HG02852 (cell line): Measurements from ENCODE around the gene HM13.
"Not testable (repeated sequence)": the region's sequence is repeated elsewhere in the genome, so short reads cannot be mapped to it uniquely, and the experiment has no call there.

Experiments used
- ATAC-seq: cut with Tn5 transposase; IDR thresholded peaks from one replicate; pipeline ENCODE4 v1.9.1; 2021; ENCODE audit warnings: mild to moderate bottlenecking, moderate library complexity; ENCODE audit not compliant: unreplicated experiment

The HM13 gene

GRCh38 chr20:31581391-31581790 lies 67.1 kb downstream of the HM13 start:
- ATAC-seq, result no peak

- no peak for ATAC-seq
These were observed 73.5 kb downstream of the HM13 start for GRCh38 chr20:31587545-31588389.

DNA sequence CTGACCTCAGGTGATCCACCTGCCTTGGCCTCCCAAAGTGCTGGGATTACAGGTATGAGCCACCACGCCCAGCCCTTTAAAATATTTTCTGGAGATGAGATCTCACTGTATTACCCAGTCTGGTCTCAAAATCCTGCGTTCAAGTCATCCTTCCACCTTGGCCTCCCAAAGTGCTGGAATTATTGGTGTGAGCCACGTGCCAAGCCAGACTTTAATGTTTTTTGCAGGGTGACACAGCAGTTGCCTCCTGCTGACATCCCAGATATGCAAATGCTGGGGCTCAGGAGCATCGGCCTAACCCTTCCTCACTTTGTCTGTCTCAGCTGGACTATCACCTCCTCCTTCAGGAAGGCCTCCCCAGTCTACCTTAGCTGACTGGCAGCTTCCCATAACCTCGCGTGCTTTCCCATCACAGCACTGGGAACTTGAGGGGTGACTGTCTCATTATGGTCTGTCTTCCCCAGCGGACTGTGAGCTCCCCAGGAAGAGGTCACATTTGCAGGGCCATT lies 76.5 kb downstream of the HM13 start:
- ATAC-seq, result no peak

DNA sequence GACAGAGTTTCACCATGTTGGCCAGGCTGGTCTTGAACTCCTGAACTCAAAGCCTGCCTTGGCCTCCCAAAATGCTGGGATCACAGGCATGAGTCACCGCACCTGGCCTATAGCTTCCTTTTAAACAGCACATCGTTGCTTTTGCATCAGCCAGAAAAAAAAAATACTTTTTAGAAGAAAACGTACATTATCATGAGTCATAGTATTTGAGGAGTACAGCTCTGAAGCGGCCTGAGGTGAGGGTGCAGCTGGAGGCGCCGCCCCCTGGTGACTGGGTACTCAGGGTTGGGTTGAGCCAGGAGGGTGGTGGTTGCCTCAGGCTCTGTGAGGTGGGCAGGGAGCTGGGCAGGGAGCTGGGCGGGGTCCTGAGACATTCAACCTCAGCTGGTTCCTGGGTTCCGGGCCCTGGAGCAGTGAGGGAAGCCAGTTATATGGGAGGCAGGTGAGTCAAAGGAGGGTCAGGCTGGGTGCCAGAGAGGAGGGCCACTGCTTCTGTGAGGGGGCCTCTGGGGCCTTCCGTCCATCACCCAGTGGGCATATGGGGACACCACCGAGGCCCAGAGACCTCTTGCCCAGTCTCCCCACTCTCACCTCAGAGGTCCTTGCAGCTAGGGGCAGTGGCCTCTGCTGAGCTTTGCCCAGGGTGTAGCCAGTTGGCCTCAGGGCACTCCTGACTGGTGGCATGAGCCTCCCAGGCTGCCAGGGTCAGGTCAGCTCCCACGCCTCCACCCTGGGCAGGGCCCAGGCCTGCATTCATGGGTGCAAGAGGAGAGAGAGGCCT lies 79.2 kb downstream of the HM13 start:
- ATAC-seq, result no peak

- no peak for ATAC-seq
These were observed 79.8 kb downstream of the HM13 start for GRCh38 chr20:31594002-31594557.

DNA sequence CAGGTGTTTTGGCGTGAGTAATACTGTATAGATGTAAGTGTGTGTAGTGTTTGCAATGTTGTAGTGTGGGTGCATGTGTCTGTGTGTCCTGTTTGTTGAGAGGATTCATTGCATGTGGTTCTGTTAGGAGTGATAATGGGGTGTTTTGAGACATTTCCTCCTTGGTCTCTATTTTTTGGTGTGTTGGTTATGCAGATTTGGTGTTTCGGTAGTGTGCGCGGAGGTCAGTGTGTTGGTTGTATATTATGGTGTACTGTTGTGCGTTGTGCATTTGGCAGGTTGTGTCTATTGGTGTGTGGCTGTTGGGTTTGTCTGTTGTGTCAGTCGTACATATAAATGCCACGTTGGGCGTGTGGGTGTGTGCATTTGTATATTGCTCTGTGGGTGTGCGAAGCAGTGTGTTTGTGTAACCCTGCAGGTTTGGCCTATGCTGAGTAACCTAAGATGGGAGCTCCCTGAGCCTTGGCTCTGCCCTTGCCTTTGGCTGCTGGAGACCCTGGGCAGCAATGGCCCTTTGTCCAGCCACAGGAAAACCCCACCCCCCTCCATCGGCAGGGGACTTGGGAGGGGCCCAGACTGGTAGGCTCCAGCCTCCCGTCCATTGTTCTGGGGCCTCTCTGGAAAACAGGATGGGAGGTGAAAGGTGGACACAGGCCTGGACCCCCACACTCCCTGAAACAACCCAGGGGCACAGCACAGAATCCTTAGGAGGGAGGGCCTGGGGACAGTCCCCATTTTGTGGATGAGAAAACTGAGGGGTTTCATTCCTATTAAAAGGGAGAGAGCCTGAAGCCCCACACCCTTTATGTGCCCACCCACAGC lies 80.5 kb downstream of the HM13 start:
- no peak for ATAC-seq

- no peak for ATAC-seq
These were observed 81.1 kb downstream of the HM13 start for GRCh38 chr20:31595380-31595653.

GRCh38 chr20:31595654-31596411 lies 81.6 kb downstream of the HM13 start:
- ATAC-seq, result no peak

DNA sequence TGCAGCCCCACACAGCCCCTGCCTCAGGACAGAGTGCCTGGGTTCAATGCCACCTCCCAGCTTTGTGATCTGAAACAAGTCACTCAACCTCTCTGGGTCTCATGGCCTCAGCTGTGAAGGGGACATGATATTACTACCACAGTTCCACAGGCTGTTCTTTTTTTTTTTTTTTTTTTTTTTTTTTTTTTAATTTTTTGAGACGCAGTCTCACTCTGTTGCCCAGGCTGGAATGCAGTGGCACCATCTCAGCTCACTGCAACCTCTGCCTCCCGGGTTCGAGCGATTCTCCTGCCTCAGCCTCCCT lies 82.1 kb downstream of the HM13 start:
- not testable (repeated sequence) for ATAC-seq

- no peak for ATAC-seq
These were observed 82.7 kb downstream of the HM13 start for GRCh38 chr20:31596831-31597480.

- ATAC-seq, result no peak
These were observed 83.2 kb downstream of the HM13 start for GRCh38 chr20:31597481-31597855.

- no peak for ATAC-seq
These were observed 88.2 kb downstream of the HM13 start for GRCh38 chr20:31602431-31602778.

GRCh38 chr20:31602779-31603441 lies 88.7 kb downstream of the HM13 start:
- peak; percentile 67 for ATAC-seq

GRCh38 chr20:31603822-31604566 lies 89.8 kb downstream of the HM13 start:
- ATAC-seq, result peak; percentile 41

DNA sequence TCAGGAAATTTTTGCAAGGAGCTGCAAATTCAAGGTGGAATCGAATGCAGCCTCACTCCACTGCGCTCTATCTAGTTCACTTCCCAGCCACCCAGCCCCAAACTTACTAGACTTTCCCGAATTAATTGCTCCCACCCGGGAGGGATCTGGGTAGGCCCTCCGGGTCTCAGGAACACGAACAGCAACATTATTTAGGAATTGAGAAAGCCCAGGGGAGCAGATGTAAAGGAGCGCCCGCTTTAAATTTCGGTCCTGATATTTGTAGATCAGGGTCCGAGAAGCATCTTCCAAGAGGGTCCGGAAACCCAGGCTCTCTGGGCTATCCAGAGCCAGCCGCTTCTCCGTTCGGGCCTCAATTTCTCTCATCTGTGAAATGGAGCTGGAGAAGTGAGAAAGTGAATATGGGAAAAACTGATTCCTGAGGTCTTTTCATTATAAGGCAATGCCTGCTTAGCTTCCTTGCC lies 90.4 kb downstream of the HM13 start:
- ATAC-seq, result no peak

GRCh38 chr20:31605031-31605901 lies 91.0 kb downstream of the HM13 start, which contains the start of gene ID1:
ID1 (plus strand) TSS chr20:31605289; CDS start chr20:31605388, 99 bp downstream.
- peak; percentile 85 for ATAC-seq

DNA sequence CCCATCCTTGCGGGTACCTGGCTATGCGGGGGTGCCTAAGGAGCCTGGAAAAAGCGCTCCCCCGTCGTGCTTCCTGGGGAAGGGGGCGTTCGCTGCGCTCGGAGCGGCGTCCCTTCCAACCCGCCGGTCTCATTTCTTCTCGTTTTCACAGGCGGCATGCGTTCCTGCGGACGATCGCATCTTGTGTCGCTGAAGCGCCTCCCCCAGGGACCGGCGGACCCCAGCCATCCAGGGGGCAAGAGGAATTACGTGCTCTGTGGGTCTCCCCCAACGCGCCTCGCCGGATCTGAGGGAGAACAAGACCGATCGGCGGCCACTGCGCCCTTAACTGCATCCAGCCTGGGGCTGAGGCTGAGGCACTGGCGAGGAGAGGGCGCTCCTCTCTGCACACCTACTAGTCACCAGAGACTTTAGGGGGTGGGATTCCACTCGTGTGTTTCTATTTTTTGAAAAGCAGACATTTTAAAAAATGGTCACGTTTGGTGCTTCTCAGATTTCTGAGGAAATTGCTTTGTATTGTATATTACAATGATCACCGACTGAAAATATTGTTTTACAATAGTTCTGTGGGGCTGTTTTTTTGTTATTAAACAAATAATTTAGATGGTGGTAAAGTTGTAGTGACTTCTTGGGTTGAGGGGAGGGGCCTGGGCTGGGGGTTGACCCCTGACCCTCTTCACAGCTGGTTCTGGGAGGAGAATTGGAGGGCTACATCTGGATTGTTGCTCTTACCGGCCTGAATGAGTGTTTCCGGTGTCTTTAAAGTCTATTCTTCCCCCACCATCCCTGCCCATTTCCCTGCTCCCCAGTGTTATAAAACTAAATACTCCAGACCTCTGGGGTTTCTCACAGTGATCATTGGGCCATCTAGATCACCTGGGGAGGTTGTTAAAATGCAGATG lies 91.9 kb downstream of the HM13 start:
- ATAC-seq, result no peak
